ENCODE results near the gene ATP1A4.
A peak's percentile ranks its signal among the peaks of the same experiment; 100 is the strongest.

Gene ATP1A4

DNA sequence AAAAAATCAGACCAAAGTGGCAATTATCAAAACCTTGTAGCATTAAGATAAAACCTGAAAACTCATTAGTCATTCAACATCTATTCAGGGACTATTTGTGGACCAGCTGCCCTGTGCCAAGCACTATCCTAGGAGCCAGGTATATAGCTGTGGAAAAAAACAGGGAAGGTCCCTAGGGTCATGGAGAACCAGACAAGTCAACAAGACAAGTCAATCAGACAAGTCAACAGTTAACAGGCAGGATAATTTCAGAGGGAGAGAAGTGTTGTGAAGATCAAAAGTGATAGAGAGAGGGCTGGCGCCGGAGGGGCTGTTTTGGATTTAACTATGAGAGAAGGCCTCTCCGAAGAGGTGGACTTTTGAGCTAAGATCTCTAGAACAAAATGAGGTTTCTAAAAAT lies 3.3 kb upstream of the ATP1A4 start:
- DNase-seq = no peak

DNA sequence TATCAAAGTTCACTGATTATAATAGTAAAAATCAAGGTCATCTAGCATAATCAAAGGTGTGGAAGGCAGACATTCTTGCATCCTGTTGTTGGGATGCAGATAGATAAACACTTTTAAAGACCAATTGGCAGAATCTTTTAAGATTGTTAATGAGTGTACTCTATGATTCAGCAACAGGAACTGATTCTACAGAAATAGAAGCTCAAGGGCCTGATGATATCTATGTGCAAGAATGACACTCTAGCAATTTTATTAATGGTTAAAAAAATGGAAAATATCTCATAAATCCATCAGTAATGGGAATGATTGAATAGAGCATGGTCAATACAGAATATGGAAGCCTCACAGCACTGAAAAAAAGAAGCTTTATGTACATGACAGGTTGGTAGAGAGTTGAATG lies 2.2 kb upstream of the ATP1A4 start:
- no peak for DNase-seq

DNA sequence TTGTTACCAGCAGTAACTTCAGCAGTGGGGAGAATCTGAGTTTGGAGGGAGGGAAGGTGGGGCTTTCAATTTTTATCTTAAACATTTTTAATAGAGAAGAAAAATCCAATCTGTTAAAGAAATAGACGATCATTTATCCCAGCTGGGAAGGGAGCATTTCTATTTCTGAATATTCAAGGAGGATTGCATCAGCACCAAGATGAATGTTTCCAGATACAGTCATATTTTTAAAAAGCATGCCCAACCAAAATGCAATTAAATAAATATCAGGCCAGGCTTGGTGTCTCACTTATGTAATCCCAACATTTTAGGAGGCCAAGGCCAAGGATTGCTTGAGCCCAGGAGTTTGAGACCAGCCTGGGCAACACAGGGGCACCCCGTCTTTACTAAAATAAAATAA lies 1.7 kb upstream of the ATP1A4 start:
- DNase-seq = no peak

DNA sequence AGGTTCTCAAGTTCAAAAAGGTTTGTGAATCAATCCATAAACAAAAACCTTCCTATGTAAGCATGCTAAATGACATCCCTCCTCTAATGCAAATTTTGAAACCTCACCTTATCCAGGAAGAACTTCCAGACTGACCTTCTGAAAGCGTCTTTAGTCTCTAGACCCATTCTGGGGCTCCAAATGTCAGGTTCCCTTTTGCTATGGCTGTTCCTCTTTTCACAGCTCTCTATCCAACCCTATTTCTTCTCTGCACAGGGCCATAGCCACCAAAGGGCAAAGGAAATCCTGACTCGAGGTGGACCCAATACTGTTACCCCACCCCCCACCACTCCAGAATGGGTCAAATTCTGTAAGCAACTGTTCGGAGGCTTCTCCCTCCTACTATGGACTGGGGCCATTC lies 3.4 kb downstream of the ATP1A4 start:
- no peak for DNase-seq

DNA sequence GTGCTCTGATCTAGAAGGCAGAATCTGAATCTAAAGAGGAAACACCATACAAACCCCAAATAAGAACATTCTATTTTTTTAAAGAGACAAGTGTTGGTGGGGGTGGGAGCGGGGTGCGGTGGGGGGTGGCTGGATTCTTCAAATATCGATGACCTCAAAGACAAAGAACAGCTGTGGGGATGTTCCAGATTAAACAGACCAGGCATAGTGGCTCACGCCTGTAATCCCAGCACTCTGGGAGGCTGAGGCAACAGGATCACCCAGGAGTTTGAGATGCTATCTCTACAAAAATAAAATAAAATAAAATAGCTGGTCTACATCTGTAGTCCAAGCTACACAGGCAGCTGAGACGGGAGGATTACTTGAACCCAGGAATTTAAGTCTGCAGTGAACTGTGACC lies 5.0 kb downstream of the ATP1A4 start:
- DNase-seq = no peak

DNA sequence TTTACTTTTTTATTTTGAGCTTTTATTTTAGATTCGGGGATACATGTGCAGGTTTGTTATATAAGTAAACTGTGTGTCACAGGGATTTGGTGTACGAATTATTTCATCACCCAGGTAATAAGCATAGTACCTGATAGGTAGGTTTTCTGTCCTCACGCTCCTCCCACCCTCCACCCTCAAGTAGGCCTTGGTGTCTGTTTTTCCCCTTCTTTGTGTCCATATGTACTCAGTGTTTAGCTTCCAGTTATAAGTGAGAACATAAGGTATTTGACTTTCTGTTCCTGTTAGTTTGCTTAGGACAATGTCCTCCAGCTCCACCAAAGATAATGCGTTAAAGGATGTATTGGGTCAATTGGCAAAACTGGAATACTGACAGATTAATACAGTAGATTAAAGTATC lies 5.8 kb downstream of the ATP1A4 start:
- no peak for DNase-seq

- no peak for DNase-seq
Observed at GRCh38 chr1:160158031-160158430, 6.6 kb downstream of the ATP1A4 start.

DNA sequence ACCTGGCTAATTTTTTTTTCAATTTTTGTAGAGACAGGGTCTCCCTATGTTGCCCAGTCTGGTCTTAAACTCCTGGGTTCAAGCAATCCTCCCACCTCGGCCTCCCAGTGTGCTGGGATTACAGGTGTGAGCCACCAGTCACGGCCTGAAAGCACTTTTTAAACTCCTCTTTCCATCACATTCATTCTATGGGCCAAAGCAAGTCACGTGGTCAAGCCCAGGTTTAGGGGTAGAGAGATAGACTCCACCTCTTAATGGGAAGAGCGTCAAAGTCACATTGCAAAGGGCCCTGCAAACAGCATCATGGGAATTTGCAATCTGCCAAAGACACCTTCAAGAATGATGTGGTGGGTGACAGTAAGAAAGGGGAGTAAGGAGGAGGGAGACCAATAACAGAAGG lies 7.1 kb downstream of the ATP1A4 start:
- DNase-seq = no peak

DNA sequence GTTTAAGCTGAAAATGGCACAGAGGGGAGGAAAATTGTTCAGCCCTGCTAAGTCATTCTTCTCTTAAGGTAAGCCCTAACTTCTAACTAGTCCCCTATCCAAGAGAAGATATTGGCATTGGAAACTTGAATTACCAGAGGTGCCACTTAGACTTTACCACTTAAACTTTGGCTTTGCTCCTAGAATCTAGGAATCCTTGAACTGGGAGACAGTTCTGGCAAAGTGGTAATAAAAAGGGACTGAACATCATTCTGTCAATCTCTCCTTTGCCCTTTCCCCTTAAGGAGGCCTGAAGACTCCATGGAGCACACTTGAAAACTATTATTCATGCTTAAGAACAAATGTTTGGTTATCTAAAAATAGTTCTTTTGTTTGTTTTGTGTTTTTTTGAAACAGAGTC lies 8.4 kb downstream of the ATP1A4 start:
- no peak for DNase-seq

DNA sequence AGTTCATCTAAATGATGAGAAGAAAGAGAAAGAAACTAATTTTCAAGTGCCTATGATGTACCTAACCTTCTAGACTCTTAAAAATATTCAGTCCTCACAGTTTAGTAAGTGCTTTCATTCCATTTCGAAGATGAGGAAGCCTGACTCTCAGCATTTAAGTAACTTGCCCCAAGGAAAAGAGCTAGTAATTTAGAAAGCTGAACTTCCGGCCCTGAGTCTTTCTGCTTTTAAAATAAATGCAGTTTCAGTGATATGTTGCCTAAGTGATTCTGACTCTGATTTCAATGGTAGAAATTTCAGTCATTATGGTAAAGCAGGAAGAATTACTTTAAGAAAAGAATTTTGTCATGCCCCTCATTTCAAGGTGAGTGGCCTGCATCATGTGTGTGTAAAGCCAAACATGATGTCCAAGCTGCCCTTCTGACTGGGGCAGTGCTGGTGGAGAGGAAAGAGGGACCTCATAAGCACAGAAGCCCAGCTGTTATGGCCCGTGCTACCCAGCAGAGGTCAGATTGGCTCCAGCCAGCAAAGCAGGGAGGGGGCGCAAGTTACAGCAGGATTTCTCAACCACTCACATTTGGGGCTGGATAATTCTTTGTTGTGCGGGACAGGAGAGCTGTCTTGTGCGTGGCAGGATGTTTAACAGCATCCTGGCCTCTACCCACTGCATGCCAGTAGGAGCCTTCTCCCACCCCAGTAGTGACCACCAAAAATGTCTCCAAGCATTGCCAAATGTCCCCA lies 10.7 kb downstream of the ATP1A4 start:
- no peak for DNase-seq

DNA sequence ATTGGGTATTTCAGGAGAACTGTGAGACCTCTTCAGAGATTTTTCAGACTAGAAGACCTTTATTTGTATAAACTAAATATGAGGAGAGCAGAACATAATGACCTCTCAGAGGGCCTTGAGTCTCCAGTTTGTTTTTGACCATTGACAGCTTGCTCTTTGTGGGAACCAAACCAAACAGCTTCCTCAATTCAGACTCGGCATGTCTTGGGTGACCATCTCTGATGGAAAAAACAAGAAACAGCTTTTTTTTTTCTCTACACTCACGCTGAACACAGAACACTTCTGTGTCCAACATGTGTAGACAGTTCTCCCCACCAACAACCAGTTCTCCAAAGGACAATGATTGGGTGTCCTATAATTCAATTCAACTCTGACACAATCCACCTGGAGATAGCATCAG lies 11.5 kb downstream of the ATP1A4 start:
- no peak for DNase-seq

GRCh38 chr1:160163615-160164014 lies 12.2 kb downstream of the ATP1A4 start:
- DNase-seq = no peak

- no peak for DNase-seq
Observed at GRCh38 chr1:160164121-160164520, 12.7 kb downstream of the ATP1A4 start.

GRCh38 chr1:160166166-160166868 lies 14.9 kb downstream of the ATP1A4 start:
- no peak for DNase-seq

GRCh38 chr1:160167056-160167455 lies 15.7 kb downstream of the ATP1A4 start:
- DNase-seq = no peak

- no peak for DNase-seq
Observed at GRCh38 chr1:160167580-160167979, 16.2 kb downstream of the ATP1A4 start.

GRCh38 chr1:160168016-160168415 lies 16.6 kb downstream of the ATP1A4 start:
- DNase-seq = peak in 1 of 2 experiments; percentile 33

DNA sequence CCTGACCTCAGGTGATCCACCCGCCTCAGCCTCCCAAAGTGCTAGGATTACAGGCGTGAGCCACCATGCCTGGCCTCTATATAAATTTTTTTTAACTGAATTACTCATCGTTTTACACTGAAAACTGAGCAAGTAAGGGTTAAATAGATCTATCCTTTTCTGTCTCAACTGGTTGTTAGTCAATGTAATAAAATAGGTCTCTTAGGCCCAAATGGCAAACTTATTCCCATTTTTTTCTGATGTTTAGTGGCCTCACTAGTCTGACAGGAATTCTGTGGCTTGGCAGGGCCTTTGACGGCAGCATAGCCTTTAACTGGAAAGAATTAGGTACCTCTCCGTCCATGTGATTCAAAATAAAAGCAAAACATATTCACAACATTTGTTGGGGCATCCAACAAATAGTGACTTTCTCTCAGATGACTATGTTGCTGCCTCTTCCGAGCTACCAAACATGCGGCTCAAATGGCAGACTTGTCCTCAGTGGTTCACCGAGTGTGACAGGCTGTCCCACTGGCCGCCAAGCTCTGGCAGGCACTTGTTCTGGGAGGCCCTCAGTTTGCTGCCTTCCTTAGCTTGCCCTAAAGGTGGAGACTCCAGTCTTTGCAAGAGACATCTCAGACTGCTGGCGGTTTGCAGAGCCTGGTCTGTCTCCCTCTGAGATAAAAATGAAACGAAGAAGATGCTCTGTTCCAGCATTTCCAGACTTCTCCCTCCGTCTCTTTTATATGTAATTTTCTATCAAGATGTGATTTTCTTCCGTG lies 17.4 kb downstream of the ATP1A4 start:
- DNase-seq = no peak

- peak; percentile 81 to 86 for DNase-seq
Observed at GRCh38 chr1:160169553-160170399, 18.4 kb downstream of the ATP1A4 start.

DNA sequence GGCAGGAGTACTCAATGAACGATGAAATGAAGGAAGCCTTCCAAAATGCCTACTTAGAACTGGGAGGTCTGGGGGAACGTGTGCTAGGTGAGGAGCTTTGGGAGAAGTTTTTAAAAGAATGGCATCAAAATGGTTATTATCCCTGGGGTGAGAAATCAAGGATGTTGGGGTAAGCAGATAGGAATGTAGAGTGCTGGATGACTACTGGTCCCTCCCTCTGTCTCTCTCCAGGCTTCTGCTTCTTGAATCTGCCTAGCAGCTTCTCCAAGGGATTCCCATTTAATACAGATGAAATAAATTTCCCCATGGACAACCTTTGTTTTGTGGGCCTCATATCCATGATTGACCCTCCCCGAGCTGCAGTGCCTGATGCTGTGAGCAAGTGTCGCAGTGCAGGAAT lies 20.0 kb downstream of the ATP1A4 start:
- no peak for DNase-seq

GRCh38 chr1:160171980-160172379 lies 20.6 kb downstream of the ATP1A4 start:
- no peak for DNase-seq

- no peak for DNase-seq
Observed at GRCh38 chr1:160177231-160177630, 25.8 kb downstream of the ATP1A4 start.

- DNase-seq = no peak
Observed at GRCh38 chr1:160177667-160178066, 26.3 kb downstream of the ATP1A4 start.
